ENCODE measurements around the gene MYO7A. TPM values are rescaled to one million over a fixed set of nuclear protein-coding genes. Genes with fewer than 3 reads are reported as not detected.

Gene MYO7A
- total RNA-seq, 2 donors from 2014 or later: 15.2 to 22.7 TPM

DNA sequence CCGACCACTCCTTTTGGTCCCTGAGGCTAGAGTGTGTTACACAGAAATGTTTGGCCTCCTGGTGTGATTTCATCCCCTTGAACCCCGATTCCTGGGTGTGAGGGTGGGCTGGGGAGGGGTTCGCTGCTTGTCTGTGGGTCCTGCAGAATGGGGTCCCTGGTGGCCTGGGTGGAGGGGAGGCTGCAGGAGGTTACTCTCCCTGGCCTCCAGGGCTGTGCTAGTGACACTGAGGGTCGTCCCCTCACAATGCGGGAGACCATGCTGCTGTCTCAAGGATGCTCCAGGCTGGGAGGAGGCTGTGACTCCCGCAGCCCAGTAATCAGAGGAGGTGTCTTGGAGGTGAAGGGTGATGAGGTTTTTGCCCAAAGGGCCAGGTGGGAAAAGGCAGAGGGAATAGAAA, 42.4 kb upstream of the MYO7A start:
- peaks cover 3 to 9% of the 10 kb centered on the region in 2 donors for H3K4me1 ChIP-seq (ENCODE audit: control insufficient read depth in 1 of 2, low read depth in 2 of 2)
- DNase-seq (ENCODE audit: low spot score) (no peak), ATAC-seq (ENCODE audit: insufficient number of reproducible peaks, low FRiP score, low read depth) (no peak)

DNA sequence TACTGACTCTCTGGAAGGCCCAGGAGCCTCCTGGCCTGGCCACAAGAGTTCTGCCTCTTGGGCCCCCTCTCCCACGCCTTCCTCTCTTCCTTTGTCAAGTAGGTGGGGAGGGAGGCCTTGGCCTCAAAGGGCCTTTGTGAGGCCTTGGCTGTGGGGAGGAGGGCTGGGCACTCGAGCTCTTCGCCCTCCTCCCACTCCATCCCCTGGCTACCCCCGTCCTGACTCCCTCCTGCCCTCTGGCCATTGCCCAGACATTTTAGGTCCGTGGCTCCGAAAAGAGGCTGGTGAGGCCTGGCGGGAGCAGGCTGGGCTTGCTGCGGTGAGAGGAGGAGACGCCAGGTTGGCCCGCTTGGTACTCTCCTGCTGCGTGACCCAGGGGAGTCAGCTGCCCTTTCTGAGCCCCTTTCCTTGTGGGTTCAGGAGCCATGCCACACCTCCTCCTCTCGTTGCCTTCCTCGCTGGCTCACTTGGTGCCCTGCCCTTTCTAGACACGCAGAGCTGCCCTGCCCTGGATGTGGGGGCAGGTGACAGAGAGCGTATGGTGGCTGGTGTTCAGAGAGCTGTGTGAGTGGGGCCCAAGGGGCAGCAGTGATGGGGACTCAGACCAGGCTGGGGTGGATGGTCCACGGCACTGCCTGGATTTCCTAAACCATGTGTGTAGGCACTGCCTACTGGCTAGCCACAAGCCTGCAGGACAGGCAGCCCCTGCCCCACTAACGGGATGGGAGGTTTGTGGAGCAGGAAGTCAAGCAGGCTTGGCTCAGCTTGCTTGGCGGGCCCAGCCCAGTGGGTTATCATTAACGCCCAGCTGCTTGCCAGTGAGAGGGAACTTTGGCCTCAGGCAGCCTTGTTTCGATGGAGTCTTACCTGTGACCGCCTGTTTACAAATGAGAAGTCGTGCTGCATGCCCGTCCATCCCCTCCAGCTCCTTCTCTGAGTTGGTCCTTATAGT, 41.2 kb upstream of the MYO7A start:
- Histone ChIP-seq H3K4me3 (no peak overlapping the region), H3K36me3 (no peaks in the 10 kb centered on the region), H3K4me1 (ENCODE audit: control insufficient read depth in 1 of 2, low read depth in 2 of 2) (peaks cover 3 to 9% of the 10 kb centered on the region in 2 donors), H3K27me3 (replicated peaks; ENCODE audit: insufficient read depth) (no peaks in the 10 kb centered on the region), H3K9me3 (no peaks in the 10 kb centered on the region), H3K27ac (no peak overlapping the region)
- ATAC-seq (ENCODE audit: insufficient number of reproducible peaks, low FRiP score, low read depth): no peak
- TF ChIP-seq, protein P1, sequence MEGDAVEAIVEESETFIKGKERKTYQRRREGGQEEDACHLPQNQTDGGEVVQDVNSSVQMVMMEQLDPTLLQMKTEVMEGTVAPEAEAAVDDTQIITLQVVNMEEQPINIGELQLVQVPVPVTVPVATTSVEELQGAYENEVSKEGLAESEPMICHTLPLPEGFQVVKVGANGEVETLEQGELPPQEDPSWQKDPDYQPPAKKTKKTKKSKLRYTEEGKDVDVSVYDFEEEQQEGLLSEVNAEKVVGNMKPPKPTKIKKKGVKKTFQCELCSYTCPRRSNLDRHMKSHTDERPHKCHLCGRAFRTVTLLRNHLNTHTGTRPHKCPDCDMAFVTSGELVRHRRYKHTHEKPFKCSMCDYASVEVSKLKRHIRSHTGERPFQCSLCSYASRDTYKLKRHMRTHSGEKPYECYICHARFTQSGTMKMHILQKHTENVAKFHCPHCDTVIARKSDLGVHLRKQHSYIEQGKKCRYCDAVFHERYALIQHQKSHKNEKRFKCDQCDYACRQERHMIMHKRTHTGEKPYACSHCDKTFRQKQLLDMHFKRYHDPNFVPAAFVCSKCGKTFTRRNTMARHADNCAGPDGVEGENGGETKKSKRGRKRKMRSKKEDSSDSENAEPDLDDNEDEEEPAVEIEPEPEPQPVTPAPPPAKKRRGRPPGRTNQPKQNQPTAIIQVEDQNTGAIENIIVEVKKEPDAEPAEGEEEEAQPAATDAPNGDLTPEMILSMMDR (IDR thresholded peaks at IDR 0.05): no peak
- no peak for DNase-seq (ENCODE audit: low spot score)

More for the DNA sequence above, 42.4 kb upstream of the MYO7A start:
- H3K36me3 ChIP-seq: no peaks in the 10 kb centered on the region
- H3K27me3 ChIP-seq (replicated peaks; ENCODE audit: insufficient read depth): no peaks in the 10 kb centered on the region
- TF ChIP-seq, protein P1 (IDR thresholded peaks at IDR 0.05): no peak
- H3K9me3 ChIP-seq: no peaks in the 10 kb centered on the region
- H3K27ac ChIP-seq: no peak overlapping the region
- no peak overlapping the region for H3K4me3 ChIP-seq

DNA sequence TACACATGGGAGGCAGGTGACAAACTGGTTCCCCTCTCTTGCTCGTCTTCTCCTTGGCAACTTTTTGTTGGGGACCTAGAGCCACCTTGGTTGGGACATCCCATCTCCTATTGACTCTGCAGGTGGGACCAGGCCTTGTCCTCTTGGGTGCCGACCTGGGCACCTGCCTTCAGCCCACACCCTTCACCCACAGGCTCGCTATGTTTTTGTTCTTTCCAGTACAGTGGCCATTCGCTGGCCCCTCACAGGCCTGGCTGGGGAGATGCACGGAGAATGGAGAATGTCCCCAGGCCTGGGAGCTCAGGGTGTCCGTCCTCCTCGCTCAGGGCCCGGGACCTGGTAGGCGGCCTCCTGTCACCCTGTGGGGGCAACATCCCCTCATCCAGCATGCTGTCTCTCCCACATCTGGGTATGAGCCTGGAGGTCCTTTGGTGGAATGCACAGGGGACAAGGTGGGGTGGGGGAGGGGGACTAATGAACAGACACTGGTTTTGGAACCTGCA, 40.3 kb upstream of the MYO7A start:
- no peaks in the 10 kb centered on the region for H3K9me3 ChIP-seq
- H3K4me1 ChIP-seq (ENCODE audit: control insufficient read depth in 1 of 2, low read depth in 2 of 2): peaks cover 2 to 5% of the 10 kb centered on the region in 2 donors
- H3K4me3 ChIP-seq: no peak overlapping the region
- DNase-seq (ENCODE audit: low spot score) (no peak), ATAC-seq (ENCODE audit: insufficient number of reproducible peaks, low FRiP score, low read depth) (no peak)
- TF ChIP-seq, protein P1 (IDR thresholded peaks at IDR 0.05): no peak
- H3K27ac ChIP-seq: no peak overlapping the region
- H3K27me3 ChIP-seq (replicated peaks; ENCODE audit: insufficient read depth): no peaks in the 10 kb centered on the region
- H3K36me3 ChIP-seq: no peaks in the 10 kb centered on the region

DNA sequence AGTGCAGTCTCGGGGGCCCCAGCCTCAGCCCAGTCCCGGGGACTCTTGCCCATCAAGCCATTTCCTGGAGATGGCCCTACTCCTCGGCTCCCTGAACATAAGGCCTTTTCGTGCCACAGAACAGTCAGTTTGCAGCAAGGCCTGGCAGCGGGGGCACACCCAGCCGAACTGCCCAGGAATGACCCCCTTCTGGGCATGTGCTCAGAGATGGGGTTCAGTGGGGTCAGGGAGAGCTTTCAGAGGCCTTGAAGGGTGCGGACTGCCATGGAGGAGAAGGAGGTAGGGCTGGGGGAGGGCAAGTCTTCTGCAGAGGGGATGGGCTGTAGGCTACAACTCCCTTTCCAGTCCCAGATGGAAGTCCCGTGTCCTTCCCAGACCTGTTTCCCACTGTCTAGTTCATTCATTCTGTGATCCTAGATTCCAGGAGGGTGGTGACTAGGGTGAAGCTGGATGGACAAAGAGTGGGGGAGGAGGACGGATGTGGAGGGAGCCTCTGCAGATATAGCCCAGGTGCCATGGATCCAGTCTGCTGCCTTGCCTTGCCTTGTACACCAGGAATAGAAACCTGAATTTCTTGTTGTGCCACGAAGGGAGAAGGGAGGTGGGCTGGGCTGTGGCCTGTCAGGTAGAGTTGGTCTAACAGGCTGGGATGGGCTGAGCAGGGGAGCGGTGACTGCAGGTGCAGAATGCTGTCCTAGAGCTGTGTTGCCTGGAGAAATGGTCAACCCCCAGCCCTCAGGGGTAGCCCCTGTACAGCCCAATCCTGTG, 39.6 kb upstream of the MYO7A start:
- H3K9me3 ChIP-seq: no peaks in the 10 kb centered on the region
- H3K4me1 ChIP-seq (ENCODE audit: control insufficient read depth in 1 of 2, low read depth in 2 of 2): no peaks in the 10 kb centered on the region
- H3K36me3 ChIP-seq: no peaks in the 10 kb centered on the region
- H3K27me3 ChIP-seq (replicated peaks; ENCODE audit: insufficient read depth): no peaks in the 10 kb centered on the region
- no peak overlapping the region for H3K27ac ChIP-seq
- ATAC-seq (ENCODE audit: insufficient number of reproducible peaks, low FRiP score, low read depth): no peak
- no peak overlapping the region for H3K4me3 ChIP-seq
- DNase-seq (ENCODE audit: low spot score): no peak
- TF ChIP-seq, protein P1 (IDR thresholded peaks at IDR 0.05): no peak

DNA sequence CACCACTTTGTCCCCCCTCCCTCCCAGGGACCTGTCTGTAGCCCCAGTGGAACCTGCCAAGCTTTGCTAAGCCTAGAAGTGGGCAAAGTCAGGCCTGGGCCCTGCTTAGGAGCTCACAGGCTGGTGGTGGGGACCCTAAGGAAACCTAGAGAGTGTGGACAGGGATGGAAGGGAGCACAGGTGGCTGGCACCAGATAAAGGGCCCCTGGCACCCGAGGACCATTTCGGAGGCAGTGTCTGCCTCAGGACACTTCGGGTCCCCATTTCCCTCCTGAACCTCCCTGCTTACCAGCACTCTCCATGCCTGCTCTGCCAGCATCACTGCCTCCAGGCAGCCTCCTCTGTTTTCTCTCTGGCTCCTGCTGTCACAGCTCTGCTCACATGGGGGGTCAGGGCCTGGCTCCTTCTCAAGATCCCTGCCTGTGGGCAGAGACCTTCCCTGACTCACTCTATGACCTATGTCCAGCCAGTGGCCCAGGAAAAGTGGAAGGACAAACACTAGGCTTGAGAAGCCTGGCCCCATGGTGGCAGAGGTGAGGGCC, 39.0 kb upstream of the MYO7A start:
- Histone ChIP-seq H3K27ac (no peak overlapping the region), H3K27me3 (replicated peaks; ENCODE audit: insufficient read depth) (no peaks in the 10 kb centered on the region), H3K4me1 (ENCODE audit: control insufficient read depth in 1 of 2, low read depth in 2 of 2) (no peaks in the 10 kb centered on the region), H3K9me3 (no peaks in the 10 kb centered on the region), H3K4me3 (no peak overlapping the region), H3K36me3 (no peaks in the 10 kb centered on the region)
- TF ChIP-seq, protein P1 (IDR thresholded peaks at IDR 0.05): no peak
- ATAC-seq (ENCODE audit: insufficient number of reproducible peaks, low FRiP score, low read depth) (no peak), DNase-seq (ENCODE audit: low spot score) (no peak)

Measured in thoracic aorta (tissue), 2 donors.